Suprapubic skin (tissue), 4 donors: ENCODE data around the gene NTRK1.

Source experiments
- EP300 ChIP-seq: sonication (generic); formaldehyde crosslinking; IDR thresholded peaks from one replicate; pipeline ENCODE4 v1.6.1; 2017; ENCODE audit warnings: antibody characterized with exemption
- POLR2A ChIP-seq, 2 donors: fragments of 450-650 bp; IDR thresholded peaks; one replicate each; pipeline ENCODE4 v1.6.1; 2017; ENCODE audit warnings: antibody characterized with exemption in 2 of 2, mild to moderate bottlenecking in 2 of 2, moderate library complexity in 2 of 2
- POLR2AphosphoS5 ChIP-seq, 3 donors: sonication (generic); formaldehyde crosslinking; IDR thresholded peaks; one replicate each; pipeline ENCODE4 v1.6.1; 2017; ENCODE audit warnings: antibody characterized with exemption in 3 of 3
- TF ChIP-seq, protein P1 (sequence below), 2 donors: fragments of 200-600 bp in 1 of 2; fragments of 450-650 bp in 1 of 2; sonication (generic) in 1 of 2; IDR thresholded peaks; one replicate each; pipeline ENCODE4 v1.5.1; 2016 to 2019; ENCODE audit warnings: antibody characterized with exemption in 2 of 2, mild to moderate bottlenecking in 1 of 2, moderate library complexity in 1 of 2

DNA sequence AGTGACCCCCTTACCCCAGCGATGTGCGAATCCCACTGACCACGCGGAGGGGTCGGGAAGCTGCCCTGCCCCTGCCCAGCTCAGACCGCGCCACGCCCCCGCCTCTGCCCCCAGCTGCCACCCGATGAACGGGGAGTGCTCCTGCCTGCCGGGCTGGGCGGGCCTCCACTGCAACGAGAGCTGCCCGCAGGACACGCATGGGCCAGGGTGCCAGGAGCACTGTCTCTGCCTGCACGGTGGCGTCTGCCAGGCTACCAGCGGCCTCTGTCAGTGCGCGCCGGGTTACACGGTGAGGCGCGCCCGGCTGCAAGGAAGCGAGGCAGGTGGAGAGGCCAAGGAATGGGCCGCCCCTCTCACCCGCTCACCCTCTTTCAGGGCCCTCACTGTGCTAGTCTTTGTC, 47.9 kb downstream of the NTRK1 start:
- TF ChIP-seq POLR2A (IDR thresholded peaks at IDR 0.05) (no peak), POLR2AphosphoS5 (IDR thresholded peaks at IDR 0.05) (no peak), EP300 (no peak)
- TF ChIP-seq, protein P1, sequence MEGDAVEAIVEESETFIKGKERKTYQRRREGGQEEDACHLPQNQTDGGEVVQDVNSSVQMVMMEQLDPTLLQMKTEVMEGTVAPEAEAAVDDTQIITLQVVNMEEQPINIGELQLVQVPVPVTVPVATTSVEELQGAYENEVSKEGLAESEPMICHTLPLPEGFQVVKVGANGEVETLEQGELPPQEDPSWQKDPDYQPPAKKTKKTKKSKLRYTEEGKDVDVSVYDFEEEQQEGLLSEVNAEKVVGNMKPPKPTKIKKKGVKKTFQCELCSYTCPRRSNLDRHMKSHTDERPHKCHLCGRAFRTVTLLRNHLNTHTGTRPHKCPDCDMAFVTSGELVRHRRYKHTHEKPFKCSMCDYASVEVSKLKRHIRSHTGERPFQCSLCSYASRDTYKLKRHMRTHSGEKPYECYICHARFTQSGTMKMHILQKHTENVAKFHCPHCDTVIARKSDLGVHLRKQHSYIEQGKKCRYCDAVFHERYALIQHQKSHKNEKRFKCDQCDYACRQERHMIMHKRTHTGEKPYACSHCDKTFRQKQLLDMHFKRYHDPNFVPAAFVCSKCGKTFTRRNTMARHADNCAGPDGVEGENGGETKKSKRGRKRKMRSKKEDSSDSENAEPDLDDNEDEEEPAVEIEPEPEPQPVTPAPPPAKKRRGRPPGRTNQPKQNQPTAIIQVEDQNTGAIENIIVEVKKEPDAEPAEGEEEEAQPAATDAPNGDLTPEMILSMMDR (IDR thresholded peaks at IDR 0.05) = no peak
